SK-N-SH (cell line): ENCODE measurements around the gene AIPL1. TPM values are rescaled to one million over a fixed set of nuclear protein-coding genes. Genes with fewer than 3 reads are reported as not detected.

Experiments used
- CTCF ChIA-PET: fragments of 300-600, 350-600 bp; formaldehyde crosslinking; extraction: SDS; loops from one replicate; lab custom pipeline; 2021; lab: Yijun Ruan, JAX
- POLR2A ChIA-PET: fragments of 350-600 bp; sonication (Branson Sonifier 250); formaldehyde crosslinking; extraction: SDS; loops from one replicate; lab custom pipeline; 2020; ENCODE audit warnings: antibody characterized with exemption, inconsistent platforms; lab: Yijun Ruan, JAX
- DNase-seq: peaks from one replicate; pipeline ENCODE4 v3.0.0; 2012
- H2AFZ ChIP-seq: fragments of 200-600 bp; sonication (generic); 2 replicates; pipeline ENCODE4 v1.8.1; 2016; ENCODE audit warnings: antibody characterized with exemption, mild to moderate bottlenecking, low read depth
- H3F3A ChIP-seq: fragments of 200-600 bp; sonication (generic); replicated peaks from 2 replicates; pipeline ENCODE3; 2016; ENCODE audit warnings: antibody characterized with exemption, mild to moderate bottlenecking; ENCODE audit not compliant: insufficient read depth
- H3K27ac ChIP-seq, 2 experiments: fragments of 200-500 bp in 1 of 2; fragments of 200-600 bp in 1 of 2; sonication (Bioruptor generic) in 1 of 2; sonication (generic), shearing (Covaris generic) in 1 of 2; 2 replicates each; pipeline versions ENCODE4 v1.5.1 to v1.6.1; 2014 to 2016; ENCODE audit warnings: low read depth in 2 of 2, inconsistent platforms in 1 of 2, low read length in 1 of 2, mild to moderate bottlenecking in 1 of 2, mixed read lengths in 1 of 2
- H3K27me3 ChIP-seq: fragments of 200-600 bp; sonication (generic), shearing (Covaris generic); 2 replicates; pipeline ENCODE4 v1.6.1; 2016; ENCODE audit warnings: mixed run types; ENCODE audit not compliant: insufficient read depth
- H3K36me3 ChIP-seq, 2 experiments: fragments of 200-500 bp in 1 of 2; fragments of 200-600 bp in 1 of 2; sonication (Bioruptor generic) in 1 of 2; sonication (generic) in 1 of 2; replicated peaks in 1 of 2; 2 replicates each; pipeline versions ENCODE3 to v1.5.1; 2014 to 2016; ENCODE audit warnings: low read length in 1 of 2, mild to moderate bottlenecking in 1 of 2; ENCODE audit not compliant: insufficient read depth in 2 of 2, control insufficient read depth in 1 of 2
- H3K4me1 ChIP-seq, 2 experiments: fragments of 200-500 bp in 1 of 2; fragments of 200-600 bp in 1 of 2; sonication (Bioruptor generic) in 1 of 2; sonication (generic), shearing (Covaris generic) in 1 of 2; 2 replicates each; pipeline versions ENCODE4 v1.5.1 to v1.6.1; 2014 to 2016; ENCODE audit warnings: low read depth in 1 of 2, low read length in 1 of 2, mixed run types in 1 of 2; ENCODE audit not compliant: insufficient read depth in 2 of 2, control insufficient read depth in 1 of 2
- H3K4me2 ChIP-seq: fragments of 200-600 bp; sonication (generic), shearing (Covaris generic); 2 replicates; pipeline ENCODE4 v1.6.1; 2017; ENCODE audit warnings: mixed run types
- H3K4me3 ChIP-seq, 2 experiments: fragments of 200-500 bp in 1 of 2; fragments of 200-600 bp in 1 of 2; sonication (Bioruptor generic) in 1 of 2; sonication (generic), shearing (Covaris generic) in 1 of 2; 2 replicates each; pipeline versions ENCODE4 v1.5.1 to v1.8.1; 2014 to 2016; ENCODE audit warnings: low read depth in 2 of 2, inconsistent platforms in 1 of 2, low read length in 1 of 2, mild to moderate bottlenecking in 1 of 2, mixed read lengths in 1 of 2, moderate library complexity in 1 of 2
- H3K79me2 ChIP-seq: fragments of 200-600 bp; sonication (generic); 2 replicates; pipeline ENCODE4 v1.8.1; 2017; ENCODE audit warnings: mild to moderate bottlenecking; ENCODE audit not compliant: insufficient read depth
- H3K9ac ChIP-seq: fragments of 200-600 bp; sonication (generic); 2 replicates; pipeline ENCODE4 v1.6.1; 2017; ENCODE audit warnings: mixed run types
- H3K9me2 ChIP-seq: fragments of 200-600 bp; sonication (generic); 2 replicates; pipeline ENCODE4 v1.6.1; 2017; ENCODE audit warnings: mixed run types
- H3K9me3 ChIP-seq: fragments of 200-600 bp; sonication (generic); 2 replicates; pipeline ENCODE4 v1.6.1; 2017; ENCODE audit warnings: mixed run types, mild to moderate bottlenecking, moderate library complexity
- H4K20me1 ChIP-seq: fragments of 200-600 bp; sonication (generic); 2 replicates; pipeline ENCODE4 v1.6.1; 2017; ENCODE audit warnings: mild to moderate bottlenecking, mixed run types; ENCODE audit not compliant: insufficient read depth
- EP300 ChIP-seq, 2 experiments: IDR thresholded peaks; 2 replicates each; pipeline versions ENCODE4 v1.4.0 to v1.6.1; 2012; ENCODE audit warnings: borderline replicate concordance in 1 of 2, low read depth in 1 of 2, low read length in 1 of 2
- FOXJ3 ChIP-seq: sonication (generic); formaldehyde crosslinking; IDR thresholded peaks from 2 replicates; pipeline ENCODE4 v1.5.1; 2020; ENCODE audit warnings: mild to moderate bottlenecking, missing genetic modification reagents
- JUND ChIP-seq: IDR thresholded peaks from 2 replicates; pipeline ENCODE4 v1.4.0; 2012
- MXI1 ChIP-seq: IDR thresholded peaks from 2 replicates; pipeline ENCODE4 v1.6.1; 2012; ENCODE audit warnings: mild to moderate bottlenecking, low read depth, low read length, improper control_type of control experiment
- NFIC ChIP-seq: IDR thresholded peaks from 2 replicates; pipeline ENCODE4 v1.4.0; 2012; ENCODE audit warnings: borderline replicate concordance
- NRF1 ChIP-seq: IDR thresholded peaks from 2 replicates; pipeline ENCODE4 v1.6.1; 2012; ENCODE audit warnings: low read depth, mild to moderate bottlenecking, low read length
- POLR2AphosphoS5 ChIP-seq: IDR thresholded peaks from 2 replicates; pipeline ENCODE4 v1.6.1; 2012; ENCODE audit warnings: low read depth, low read length
- RAD21 ChIP-seq: IDR thresholded peaks from 2 replicates; pipeline ENCODE4 v1.6.1; 2012; ENCODE audit warnings: mild to moderate bottlenecking, low read length
- RCOR1 ChIP-seq: fragments of 150-350 bp; IDR thresholded peaks from 2 replicates; pipeline ENCODE4 v1.6.1; 2017; ENCODE audit warnings: antibody characterized with exemption, low read length
- SMC3 ChIP-seq: IDR thresholded peaks from 2 replicates; pipeline ENCODE4 v1.6.1; 2012; ENCODE audit warnings: low read depth, low read length, improper control_type of control experiment
- TAF1 ChIP-seq: IDR thresholded peaks from 2 replicates; pipeline ENCODE4 v1.6.1; 2012; ENCODE audit warnings: low read depth, mild to moderate bottlenecking, low read length, moderate library complexity, borderline replicate concordance
- TEAD4 ChIP-seq: IDR thresholded peaks from 2 replicates; pipeline ENCODE4 v1.4.0; 2012; ENCODE audit warnings: mild to moderate bottlenecking, borderline replicate concordance; ENCODE audit not compliant: insufficient read depth
- YY1 ChIP-seq: IDR thresholded peaks from 2 replicates; pipeline ENCODE4 v1.4.0; 2012; ENCODE audit warnings: low read depth, mild to moderate bottlenecking
- WGBS: methylation state at CpG from one replicate; pipeline ENCODE4 v1.1.6; 2017; ENCODE audit warnings: low lambda C conversion rate; 5-methylcytosine and 5-hydroxymethylcytosine counted together
- polyA plus RNA-seq, 3 experiments: library from polyadenylated mRNA; depleted of rRNA; stranded (reverse); fragments of >200 nt; gene quantifications; 2 replicates each; pipeline ENCODE4 v1.2.3, GENCODE V29; 2012
- TF ChIP-seq, protein P1 (sequence below): IDR thresholded peaks from 2 replicates; pipeline ENCODE4; 2012
- TF ChIP-seq, protein P2 (sequence below): IDR thresholded peaks from 2 replicates; pipeline ENCODE4 v1.6.1; 2012; ENCODE audit warnings: mild to moderate bottlenecking, low read depth, low read length, moderate library complexity
- TF ChIP-seq, protein P3 (sequence below): fragments of 200-600 bp; sonication (generic); IDR thresholded peaks from 2 replicates; pipeline ENCODE4 v1.6.1; 2017; ENCODE audit warnings: antibody characterized with exemption, mild to moderate bottlenecking, moderate library complexity
- TF ChIP-seq, protein P4 (sequence below): IDR thresholded peaks from 2 replicates; pipeline ENCODE4 v1.4.0; 2012; ENCODE audit warnings: low read depth, borderline replicate concordance

Gene AIPL1
- polyA plus RNA-seq, 1 of the 3 experiments (the other 2 are of a cell fraction): not detected

DNA sequence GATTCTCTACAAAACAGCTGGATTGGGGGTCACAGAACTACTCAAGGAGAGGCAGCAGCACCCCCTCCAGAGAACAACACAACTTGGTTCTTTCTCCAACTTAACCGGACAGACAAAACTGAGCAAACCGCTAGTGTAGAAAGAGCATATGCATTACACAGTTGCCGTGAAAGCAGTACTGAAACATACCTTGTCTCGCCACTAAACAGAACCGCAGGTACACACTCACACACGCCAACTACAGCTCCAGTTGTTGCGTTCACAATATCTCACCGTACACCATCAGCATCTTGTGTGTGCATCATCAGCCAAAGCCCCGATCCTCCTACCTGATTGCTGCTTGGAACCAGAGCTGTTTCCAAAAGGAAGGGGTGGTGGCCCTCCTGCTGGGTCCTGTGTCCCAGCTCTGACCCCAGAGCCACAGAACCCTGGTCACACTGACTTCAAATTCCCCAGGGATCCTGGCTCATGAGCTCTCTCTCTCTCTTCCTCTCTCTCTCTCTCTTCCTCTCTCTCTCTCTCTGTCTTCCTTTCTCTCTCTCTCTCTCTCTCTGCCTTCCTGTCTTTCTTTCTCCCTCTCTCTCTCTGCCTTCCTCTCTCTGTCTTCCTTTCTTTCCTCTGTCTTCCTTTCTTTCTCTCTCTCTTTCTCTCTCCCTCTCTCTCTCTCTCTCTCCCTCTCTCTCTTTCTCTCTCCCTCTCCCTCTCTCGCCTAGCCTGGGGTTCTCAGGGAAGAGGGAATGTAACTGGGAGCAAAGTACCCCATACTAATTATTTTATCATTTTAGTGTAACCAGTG lies 17.7 kb upstream of the AIPL1 start:
- H3K9me3 ChIP-seq: no peaks in the 10 kb centered on the region
- peaks cover 0 to 8% of the 10 kb centered on the region in 2 experiments for H3K36me3 ChIP-seq
- no peak overlapping the region for H3K9ac ChIP-seq
- no peaks in the 10 kb centered on the region for H4K20me1 ChIP-seq
- TF ChIP-seq NRF1 (no peak), JUND (no peak), POLR2AphosphoS5 (no peak), RCOR1 (no peak), MXI1 (no peak), NFIC (no peak), RAD21 (no peak), SMC3 (no peak), FOXJ3 (CRISPR knock-in tag) (no peak), EP300 (IDR thresholded peaks at IDR 0.05; ENCODE audit: borderline replicate concordance in 1 of 2, low read depth in 1 of 2, low read length in 1 of 2) (no peak), YY1 (no peak), TEAD4 (no peak), TAF1 (no peak)
- TF ChIP-seq, protein P1, sequence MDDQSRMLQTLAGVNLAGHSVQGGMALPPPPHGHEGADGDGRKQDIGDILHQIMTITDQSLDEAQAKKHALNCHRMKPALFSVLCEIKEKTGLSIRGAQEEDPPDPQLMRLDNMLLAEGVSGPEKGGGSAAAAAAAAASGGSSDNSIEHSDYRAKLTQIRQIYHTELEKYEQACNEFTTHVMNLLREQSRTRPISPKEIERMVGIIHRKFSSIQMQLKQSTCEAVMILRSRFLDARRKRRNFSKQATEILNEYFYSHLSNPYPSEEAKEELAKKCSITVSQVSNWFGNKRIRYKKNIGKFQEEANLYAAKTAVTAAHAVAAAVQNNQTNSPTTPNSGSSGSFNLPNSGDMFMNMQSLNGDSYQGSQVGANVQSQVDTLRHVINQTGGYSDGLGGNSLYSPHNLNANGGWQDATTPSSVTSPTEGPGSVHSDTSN: no peak
- TF ChIP-seq, protein P2, sequence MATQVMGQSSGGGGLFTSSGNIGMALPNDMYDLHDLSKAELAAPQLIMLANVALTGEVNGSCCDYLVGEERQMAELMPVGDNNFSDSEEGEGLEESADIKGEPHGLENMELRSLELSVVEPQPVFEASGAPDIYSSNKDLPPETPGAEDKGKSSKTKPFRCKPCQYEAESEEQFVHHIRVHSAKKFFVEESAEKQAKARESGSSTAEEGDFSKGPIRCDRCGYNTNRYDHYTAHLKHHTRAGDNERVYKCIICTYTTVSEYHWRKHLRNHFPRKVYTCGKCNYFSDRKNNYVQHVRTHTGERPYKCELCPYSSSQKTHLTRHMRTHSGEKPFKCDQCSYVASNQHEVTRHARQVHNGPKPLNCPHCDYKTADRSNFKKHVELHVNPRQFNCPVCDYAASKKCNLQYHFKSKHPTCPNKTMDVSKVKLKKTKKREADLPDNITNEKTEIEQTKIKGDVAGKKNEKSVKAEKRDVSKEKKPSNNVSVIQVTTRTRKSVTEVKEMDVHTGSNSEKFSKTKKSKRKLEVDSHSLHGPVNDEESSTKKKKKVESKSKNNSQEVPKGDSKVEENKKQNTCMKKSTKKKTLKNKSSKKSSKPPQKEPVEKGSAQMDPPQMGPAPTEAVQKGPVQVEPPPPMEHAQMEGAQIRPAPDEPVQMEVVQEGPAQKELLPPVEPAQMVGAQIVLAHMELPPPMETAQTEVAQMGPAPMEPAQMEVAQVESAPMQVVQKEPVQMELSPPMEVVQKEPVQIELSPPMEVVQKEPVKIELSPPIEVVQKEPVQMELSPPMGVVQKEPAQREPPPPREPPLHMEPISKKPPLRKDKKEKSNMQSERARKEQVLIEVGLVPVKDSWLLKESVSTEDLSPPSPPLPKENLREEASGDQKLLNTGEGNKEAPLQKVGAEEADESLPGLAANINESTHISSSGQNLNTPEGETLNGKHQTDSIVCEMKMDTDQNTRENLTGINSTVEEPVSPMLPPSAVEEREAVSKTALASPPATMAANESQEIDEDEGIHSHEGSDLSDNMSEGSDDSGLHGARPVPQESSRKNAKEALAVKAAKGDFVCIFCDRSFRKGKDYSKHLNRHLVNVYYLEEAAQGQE: no peak
- TF ChIP-seq, protein P3, sequence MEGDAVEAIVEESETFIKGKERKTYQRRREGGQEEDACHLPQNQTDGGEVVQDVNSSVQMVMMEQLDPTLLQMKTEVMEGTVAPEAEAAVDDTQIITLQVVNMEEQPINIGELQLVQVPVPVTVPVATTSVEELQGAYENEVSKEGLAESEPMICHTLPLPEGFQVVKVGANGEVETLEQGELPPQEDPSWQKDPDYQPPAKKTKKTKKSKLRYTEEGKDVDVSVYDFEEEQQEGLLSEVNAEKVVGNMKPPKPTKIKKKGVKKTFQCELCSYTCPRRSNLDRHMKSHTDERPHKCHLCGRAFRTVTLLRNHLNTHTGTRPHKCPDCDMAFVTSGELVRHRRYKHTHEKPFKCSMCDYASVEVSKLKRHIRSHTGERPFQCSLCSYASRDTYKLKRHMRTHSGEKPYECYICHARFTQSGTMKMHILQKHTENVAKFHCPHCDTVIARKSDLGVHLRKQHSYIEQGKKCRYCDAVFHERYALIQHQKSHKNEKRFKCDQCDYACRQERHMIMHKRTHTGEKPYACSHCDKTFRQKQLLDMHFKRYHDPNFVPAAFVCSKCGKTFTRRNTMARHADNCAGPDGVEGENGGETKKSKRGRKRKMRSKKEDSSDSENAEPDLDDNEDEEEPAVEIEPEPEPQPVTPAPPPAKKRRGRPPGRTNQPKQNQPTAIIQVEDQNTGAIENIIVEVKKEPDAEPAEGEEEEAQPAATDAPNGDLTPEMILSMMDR: no peak
- TF ChIP-seq, protein P4, sequence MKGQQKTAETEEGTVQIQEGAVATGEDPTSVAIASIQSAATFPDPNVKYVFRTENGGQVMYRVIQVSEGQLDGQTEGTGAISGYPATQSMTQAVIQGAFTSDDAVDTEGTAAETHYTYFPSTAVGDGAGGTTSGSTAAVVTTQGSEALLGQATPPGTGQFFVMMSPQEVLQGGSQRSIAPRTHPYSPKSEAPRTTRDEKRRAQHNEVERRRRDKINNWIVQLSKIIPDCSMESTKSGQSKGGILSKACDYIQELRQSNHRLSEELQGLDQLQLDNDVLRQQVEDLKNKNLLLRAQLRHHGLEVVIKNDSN: no peak
- no peaks in the 10 kb centered on the region for H3K27me3 ChIP-seq
- no peaks in the 10 kb centered on the region for H3K9me2 ChIP-seq
- ChIA-PET POLR2A (interaction anchor here (2.2 kb wide), 1 partner anchor 9 kb away, joined by 11 read pairs; the partner anchor contains the start of gene PIMREG), CTCF (interaction anchor here (1.1 to 2.0 kb wide), 3 partner anchors 20 to 31 kb away, joined by 3 to 10 read pairs (median 5); no protein-coding TSS in a partner anchor)
- peaks cover 3 to 17% of the 10 kb centered on the region in 2 experiments; a peak in 2 of 4 replicates for H3K4me1 ChIP-seq
- no peaks in the 10 kb centered on the region for H3F3A ChIP-seq
- no peak overlapping the region for H2AFZ ChIP-seq
- H3K79me2 ChIP-seq: no peaks in the 10 kb centered on the region
- DNase-seq: no peak
- H3K4me3 ChIP-seq: no peak overlapping the region
- H3K4me2 ChIP-seq: no peak overlapping the region
- no peak overlapping the region for H3K27ac ChIP-seq
- 91% methylated on average over 9 of the region's 10 CpGs for WGBS
